ENCODE results near the gene PHF21A.

- TF ChIP-seq CTCF (IDR thresholded peaks at IDR 0.05) (no peak), EZH2 (IDR thresholded peaks at IDR 0.05) (no peak)
Measured at GRCh38 chr11:45984192-45984591, 137.1 kb downstream of the PHF21A start.

Data from neural progenitor cell (in vitro differentiated cells).